Caco-2 (cell line): ENCODE results near the gene SLC9C1. TPM values are rescaled to one million over a fixed set of nuclear protein-coding genes. Genes with fewer than 3 reads are reported as not detected.

Experiments used
- BruUV-seq: library from RNA; stranded (reverse); fragments of 400-500 nt; replicated peaks from 2 replicates; lab custom pipeline; 2021; lab: Mats Ljungman, UMichigan
- CTCF ChIA-PET: fragments of 300-600 bp; sonication (Branson Sonifier 250); formaldehyde crosslinking; loops from one replicate; lab custom pipeline; 2022; ENCODE audit warnings: antibody characterized with exemption; lab: Charles Lee
- POLR2A ChIA-PET: fragments of 300-600 bp; sonication (Branson Sonifier 250); formaldehyde crosslinking; loops from one replicate; lab custom pipeline; 2022; ENCODE audit warnings: antibody characterized with exemption; lab: Charles Lee
- DNase-seq, 2 experiments: peaks; one replicate each; pipeline versions ENCODE4 v3.0.0 to v3.0.0-alpha.2; 2020 to 2022
- H3K27me3 ChIP-seq: replicated peaks from 2 replicates; pipeline ENCODE4 v1.6.0; 2011; ENCODE audit warnings: low read length; ENCODE audit not compliant: control insufficient read depth, insufficient read depth
- H3K36me3 ChIP-seq: 2 replicates; pipeline ENCODE4 v1.5.1; 2011; ENCODE audit warnings: low read length; ENCODE audit not compliant: control insufficient read depth, insufficient read depth
- H3K4me1 ChIP-seq: fragments of 250-450 bp; sonication (Bioruptor Pico); 2 replicates; pipeline ENCODE4 v1.5.1; 2020; ENCODE audit warnings: mild to moderate bottlenecking
- H3K4me3 ChIP-seq: 2 replicates; pipeline ENCODE4 v1.5.1; 2011; ENCODE audit warnings: low read depth, mild to moderate bottlenecking, control low read depth, low read length
- H3K9me3 ChIP-seq: fragments of 250-450 bp; sonication (Bioruptor Pico); 2 replicates; pipeline ENCODE4 v1.5.1; 2020; ENCODE audit warnings: mild to moderate bottlenecking, moderate library complexity
- H3K27ac Mint-ChIP-seq: one replicate; pipeline ENCODE4 v1.8.0; 2022; ENCODE audit warnings: mixed read lengths; ENCODE audit not compliant: unreplicated experiment
- H3K27me3 Mint-ChIP-seq: one replicate; pipeline ENCODE4 v1.8.0; 2022; ENCODE audit warnings: mixed read lengths; ENCODE audit not compliant: insufficient read depth, unreplicated experiment
- H3K36me3 Mint-ChIP-seq: one replicate; pipeline ENCODE4 v1.8.0; 2022; ENCODE audit warnings: mild to moderate bottlenecking, mixed read lengths; ENCODE audit not compliant: insufficient read depth, unreplicated experiment
- H3K4me1 Mint-ChIP-seq: one replicate; pipeline ENCODE4 v1.8.0; 2022; ENCODE audit warnings: low read depth, mixed read lengths; ENCODE audit not compliant: unreplicated experiment
- H3K4me3 Mint-ChIP-seq: one replicate; pipeline ENCODE4 v1.8.0; 2022; ENCODE audit warnings: mild to moderate bottlenecking, moderate library complexity, mixed read lengths; ENCODE audit not compliant: unreplicated experiment
- H3K9me3 Mint-ChIP-seq: one replicate; pipeline ENCODE4 v1.8.0; 2022; ENCODE audit warnings: mixed read lengths; ENCODE audit not compliant: unreplicated experiment
- CTCF ChIP-seq, 2 experiments: fragments of 200-600 bp in 1 of 2; IDR thresholded peaks; 1 replicate in 1 of 2; 2 replicates in 1 of 2; pipeline versions ENCODE4 v1.5.1 to v1.8.0; 2011 to 2022; ENCODE audit warnings: antibody characterized with exemption in 1 of 2, control low read depth in 1 of 2, inconsistent platforms in 1 of 2, low read depth in 1 of 2, low read length in 1 of 2, mild to moderate bottlenecking in 1 of 2, moderate library complexity in 1 of 2; ENCODE audit not compliant: insufficient read depth in 1 of 2, severe bottlenecking in 1 of 2, unreplicated experiment in 1 of 2
- intact Hi-C: fragments of 100-400 bp; cut with micrococcal nuclease; formaldehyde crosslinking; loops from one replicate; pipeline ENCODE4 v1.10.0; 2022; ENCODE audit not compliant: unreplicated experiment
- total RNA-seq: library from RNA; stranded (reverse); gene quantifications from 2 replicates; pipeline ENCODE4 v1.2.3, GENCODE V29; 2022

The SLC9C1 gene
- total RNA-seq, 1 experiment from 2014 or later: not detected

DNA sequence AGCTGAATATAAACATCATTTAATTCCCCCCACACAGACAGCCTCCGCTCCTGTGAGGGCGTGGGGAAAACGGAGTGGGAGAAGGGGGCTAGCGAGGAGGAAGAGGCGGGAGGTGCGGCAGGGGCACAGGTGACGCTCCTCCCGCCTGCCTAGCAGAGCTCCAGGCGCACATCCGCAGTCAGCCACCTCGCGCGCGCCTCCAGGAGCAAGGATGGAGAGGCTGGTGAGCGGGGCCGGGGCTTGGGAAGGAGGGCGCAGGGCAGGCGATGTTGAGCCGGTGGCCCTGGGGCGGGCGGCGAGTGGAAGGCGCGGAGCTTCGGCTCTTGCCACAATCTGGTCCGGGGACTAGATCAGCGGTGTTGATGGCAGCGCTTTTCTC is 39.0 kb upstream of the SLC9C1 start, which contains the start of gene CD200:
TSS of gene CD200 (plus strand) at position 155 of the 379 bp plus-strand sequence. CDS start at position 212, 57 bp downstream.
- peak within 1 kb of the TSS; percentile 33 for H3K4me3 ChIP-seq
- ChIA-PET CTCF (interaction anchor here (1.2 to 1.9 kb wide), 2 partner anchors 11 to 104 kb away, joined by 4 to 5 read pairs; no protein-coding TSS in a partner anchor), POLR2A (interaction anchor here (0.6 kb wide), 1 partner anchor 40 kb away, joined by 3 read pairs; no protein-coding TSS in a partner anchor)
- H3K4me1 ChIP-seq: no peaks in the 10 kb centered on the region
- BruUV-seq: no TSS peak
- peak; percentile 38 to 42 for DNase-seq
- no peaks in the 10 kb centered on the region for H3K9me3 Mint-ChIP-seq
- H3K36me3 Mint-ChIP-seq: peaks cover 5% of the 10 kb centered on the region
- no peak for TF ChIP-seq CTCF (IDR thresholded peaks at IDR 0.05; ENCODE audit: insufficient read depth in 1 of 2, low read depth in 1 of 2, low read length in 1 of 2, severe bottlenecking in 1 of 2, unreplicated experiment in 1 of 2)
- no peak within 1 kb of the TSS for H3K27ac Mint-ChIP-seq
- no peaks in the 10 kb centered on the region for H3K27me3 Mint-ChIP-seq
- no peaks in the 10 kb centered on the region for H3K36me3 ChIP-seq
- H3K9me3 ChIP-seq: no peaks in the 10 kb centered on the region
- peak within 1 kb of the TSS; percentile 65 for H3K4me3 Mint-ChIP-seq
- no peaks in the 10 kb centered on the region for H3K4me1 Mint-ChIP-seq
- no peaks in the 10 kb centered on the region; the same call in 1 of the 2 replicates for H3K27me3 ChIP-seq
- intact Hi-C loops: no loop called here

DNA sequence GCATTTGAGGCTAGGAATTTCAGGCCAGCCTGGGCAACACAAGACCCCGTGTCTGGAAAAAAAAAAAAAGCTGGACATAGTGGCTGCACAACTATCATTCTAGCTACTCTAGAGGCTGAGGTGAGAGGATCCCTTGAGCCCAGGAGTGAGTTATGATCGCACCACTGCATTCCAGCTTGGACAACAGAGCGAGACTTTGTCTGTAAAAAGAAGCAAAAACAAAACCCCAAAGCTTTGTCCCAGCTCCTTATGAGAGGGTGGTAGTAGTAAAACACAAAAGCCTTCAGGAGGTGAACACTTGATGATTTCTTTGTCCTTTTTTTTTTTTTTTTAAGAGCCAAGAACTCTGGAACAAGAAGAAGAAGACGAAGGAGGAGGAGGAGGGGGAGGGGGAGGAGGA is 37.8 kb upstream of the SLC9C1 start:
- Mint-ChIP-seq H3K36me3 (peaks cover 5% of the 10 kb centered on the region), H3K4me3 (no peak overlapping the region), H3K9me3 (no peaks in the 10 kb centered on the region), H3K4me1 (no peaks in the 10 kb centered on the region), H3K27ac (no peak overlapping the region), H3K27me3 (no peaks in the 10 kb centered on the region)
- no peak for DNase-seq
- no TSS peak for BruUV-seq
- no peak for TF ChIP-seq CTCF (IDR thresholded peaks at IDR 0.05; ENCODE audit: insufficient read depth in 1 of 2, low read depth in 1 of 2, low read length in 1 of 2, severe bottlenecking in 1 of 2, unreplicated experiment in 1 of 2)
- no peaks in the 10 kb centered on the region; the same call in 1 of the 2 replicates for H3K27me3 ChIP-seq
- no peak overlapping the region for H3K4me3 ChIP-seq
- no peaks in the 10 kb centered on the region for H3K36me3 ChIP-seq
- POLR2A ChIA-PET: no interaction called here
- CTCF ChIA-PET: interaction anchor here (0.6 to 0.7 kb wide), 2 partner anchors 38 to 1652 kb away, joined by 3 to 6 read pairs; partner anchors contain the start of gene SLC9C1
- intact Hi-C loops: no loop called here
- no peaks in the 10 kb centered on the region for H3K4me1 ChIP-seq
- H3K9me3 ChIP-seq: no peaks in the 10 kb centered on the region

GRCh38 chr3:112327371-112327951 is 33.4 kb upstream of the SLC9C1 start:
- TF ChIP-seq CTCF (IDR thresholded peaks at IDR 0.05; ENCODE audit: insufficient read depth in 1 of 2, low read depth in 1 of 2, low read length in 1 of 2, severe bottlenecking in 1 of 2, unreplicated experiment in 1 of 2): peak; percentile 47 to 60
- peak in 1 of 2 experiments; percentile 66 for DNase-seq
- Mint-ChIP-seq H3K9me3 (no peaks in the 10 kb centered on the region), H3K27me3 (no peaks in the 10 kb centered on the region), H3K4me3 (no peak overlapping the region), H3K27ac (no peak overlapping the region), H3K4me1 (peaks cover 12% of the 10 kb centered on the region), H3K36me3 (no peaks in the 10 kb centered on the region)
- Histone ChIP-seq H3K9me3 (no peaks in the 10 kb centered on the region), H3K27me3 (no peaks in the 10 kb centered on the region), H3K4me1 (peaks cover 8% of the 10 kb centered on the region), H3K36me3 (no peaks in the 10 kb centered on the region), H3K4me3 (no peak overlapping the region)
- CTCF ChIA-PET: interaction anchor here (1.1 kb wide), 1 partner anchor 34 kb away, joined by 5 read pairs; the partner anchor contains the start of gene SLC9C1
- BruUV-seq: no TSS peak
- POLR2A ChIA-PET: no interaction called here
- intact Hi-C loops: loop anchor here (1.0 to 2.0 kb wide), 4 partner anchors 34 to 192 kb away; no protein-coding TSS in a partner anchor
